Astrocyte of the cerebellum (primary cell): ENCODE data around the gene PDE4D.

Experiments
- DNase-seq: peaks from one replicate; pipeline ENCODE4 v3.0.0-alpha.2; 2011; ENCODE audit warnings: low read depth
- H3K4me3 ChIP-seq: 2 replicates; pipeline ENCODE4 v1.5.1; 2011; ENCODE audit warnings: mild to moderate bottlenecking, low read depth, low read length, moderate library complexity
- in situ Hi-C: cut with HindIII; loops from 2 replicates; pipeline ENCODE4 v1.10.0; 2017; ENCODE audit warnings: low sequenced_read_pairs
- TF ChIP-seq, protein P1 (sequence below): IDR thresholded peaks from 2 replicates; pipeline ENCODE4 v1.5.1; 2012; ENCODE audit warnings: low read length, low read depth, moderate library complexity, mild to moderate bottlenecking; ENCODE audit errors: missing control alignments

PDE4D gene

DNA sequence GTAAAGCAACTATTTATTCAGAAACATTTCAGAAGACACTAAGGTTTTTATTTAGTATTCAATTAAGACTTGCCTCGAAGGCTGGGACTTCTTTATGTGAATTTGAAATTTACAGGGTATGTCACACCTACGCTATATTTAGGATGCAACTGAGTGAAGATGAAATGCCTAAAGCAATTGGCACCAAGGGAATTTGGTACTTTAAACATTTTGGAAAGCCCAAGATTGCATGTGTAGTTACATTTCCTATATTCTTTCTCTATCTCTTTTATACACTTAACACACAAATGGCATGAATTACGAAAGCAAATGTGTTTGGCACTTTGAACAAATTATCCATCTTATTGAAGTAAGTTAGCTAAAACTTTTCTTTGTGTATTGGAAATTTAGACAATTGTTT is 633.3 kb downstream of the PDE4D start:
- in situ Hi-C loops, result no loop called here
- TF ChIP-seq, protein P1, sequence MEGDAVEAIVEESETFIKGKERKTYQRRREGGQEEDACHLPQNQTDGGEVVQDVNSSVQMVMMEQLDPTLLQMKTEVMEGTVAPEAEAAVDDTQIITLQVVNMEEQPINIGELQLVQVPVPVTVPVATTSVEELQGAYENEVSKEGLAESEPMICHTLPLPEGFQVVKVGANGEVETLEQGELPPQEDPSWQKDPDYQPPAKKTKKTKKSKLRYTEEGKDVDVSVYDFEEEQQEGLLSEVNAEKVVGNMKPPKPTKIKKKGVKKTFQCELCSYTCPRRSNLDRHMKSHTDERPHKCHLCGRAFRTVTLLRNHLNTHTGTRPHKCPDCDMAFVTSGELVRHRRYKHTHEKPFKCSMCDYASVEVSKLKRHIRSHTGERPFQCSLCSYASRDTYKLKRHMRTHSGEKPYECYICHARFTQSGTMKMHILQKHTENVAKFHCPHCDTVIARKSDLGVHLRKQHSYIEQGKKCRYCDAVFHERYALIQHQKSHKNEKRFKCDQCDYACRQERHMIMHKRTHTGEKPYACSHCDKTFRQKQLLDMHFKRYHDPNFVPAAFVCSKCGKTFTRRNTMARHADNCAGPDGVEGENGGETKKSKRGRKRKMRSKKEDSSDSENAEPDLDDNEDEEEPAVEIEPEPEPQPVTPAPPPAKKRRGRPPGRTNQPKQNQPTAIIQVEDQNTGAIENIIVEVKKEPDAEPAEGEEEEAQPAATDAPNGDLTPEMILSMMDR, result no peak
- DNase-seq, result no peak
- H3K4me3 ChIP-seq, result no peak overlapping the region

DNA sequence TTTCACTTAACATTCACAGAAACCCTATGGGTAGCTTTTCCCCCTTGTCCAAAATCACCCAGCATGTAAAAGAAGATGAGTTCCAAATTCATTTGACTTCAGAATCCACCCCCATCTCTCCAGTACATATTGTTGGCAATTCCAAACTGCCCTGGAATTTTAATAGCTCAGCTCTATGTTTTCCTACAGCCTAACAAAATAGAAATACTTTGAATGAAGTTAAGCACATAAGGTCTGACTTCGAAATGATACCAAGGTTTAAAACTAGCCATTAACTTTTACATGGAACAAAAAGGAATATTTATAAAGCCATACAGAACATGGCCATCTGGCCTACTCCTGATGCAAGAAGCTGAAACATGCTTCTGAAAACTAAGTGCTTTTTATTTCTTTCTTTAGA is 634.3 kb downstream of the PDE4D start:
- no peak for DNase-seq
- TF ChIP-seq, protein P1, result no peak
- in situ Hi-C loops, result no loop called here
- H3K4me3 ChIP-seq, result no peak overlapping the region

DNA sequence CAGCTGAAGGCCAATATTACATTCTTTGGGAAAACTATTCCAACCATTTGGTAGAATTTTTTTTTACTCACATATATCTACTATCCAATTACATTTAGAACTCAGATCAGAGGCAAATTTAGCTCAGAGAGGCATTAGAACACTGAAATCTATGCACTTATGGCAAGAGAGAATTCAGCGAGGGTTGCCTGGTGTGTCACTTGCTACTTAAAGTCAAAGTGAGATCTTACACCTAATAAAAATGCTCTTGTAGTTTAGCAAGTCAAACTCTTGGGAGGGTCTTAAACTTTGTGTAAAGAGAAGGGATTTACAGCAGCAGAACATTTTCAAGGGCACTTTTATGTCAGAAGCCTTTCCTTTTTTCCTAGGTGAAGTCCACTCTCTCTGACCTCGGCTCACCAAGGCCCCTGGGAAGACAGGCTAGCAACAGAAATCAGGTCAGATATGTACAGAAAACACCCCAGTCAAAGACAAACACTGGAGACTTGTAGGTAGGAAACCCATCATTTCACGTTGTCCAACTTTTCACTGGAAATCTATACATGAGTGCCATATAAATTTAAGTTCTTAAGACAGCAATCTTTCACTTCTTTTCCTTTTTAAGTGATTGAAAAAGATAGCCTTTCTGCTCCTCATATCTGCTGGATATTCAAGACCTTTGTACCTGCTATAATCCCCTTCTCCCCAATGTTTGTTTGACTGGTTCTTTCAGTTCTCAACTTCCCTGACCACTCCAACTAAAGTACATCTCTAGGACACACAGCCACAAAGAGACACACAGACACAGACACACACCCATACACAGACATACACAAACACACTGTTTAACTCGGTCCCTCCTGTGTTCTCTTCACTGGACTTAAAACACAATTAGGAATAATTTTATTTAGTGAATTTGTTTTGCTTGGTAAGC is 635.8 kb downstream of the PDE4D start:
- TF ChIP-seq, protein P1, result no peak
- in situ Hi-C loops, result no loop called here
- DNase-seq, result no peak
- no peak overlapping the region for H3K4me3 ChIP-seq

DNA sequence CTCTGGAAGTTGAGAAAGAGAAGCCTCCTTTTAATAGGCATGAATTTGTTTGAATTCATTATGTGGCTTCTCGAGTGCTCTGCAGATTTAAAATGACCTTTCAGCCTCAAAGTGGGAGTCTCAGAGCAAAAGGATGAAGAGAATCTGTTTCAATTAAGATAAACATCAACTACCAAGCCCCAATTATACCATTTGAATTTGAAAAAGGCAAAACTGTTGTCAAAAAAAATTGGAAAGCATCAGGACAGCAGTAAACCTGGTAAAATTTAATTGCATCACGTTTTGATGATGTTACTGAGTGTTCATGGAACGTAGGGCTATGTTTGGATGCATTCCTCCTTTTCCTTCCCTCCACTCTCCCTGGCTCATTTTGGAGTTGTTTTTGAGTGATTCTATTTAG is 637.2 kb downstream of the PDE4D start:
- no peak overlapping the region for H3K4me3 ChIP-seq
- TF ChIP-seq, protein P1, result no peak
- in situ Hi-C loops, result no loop called here

DNA sequence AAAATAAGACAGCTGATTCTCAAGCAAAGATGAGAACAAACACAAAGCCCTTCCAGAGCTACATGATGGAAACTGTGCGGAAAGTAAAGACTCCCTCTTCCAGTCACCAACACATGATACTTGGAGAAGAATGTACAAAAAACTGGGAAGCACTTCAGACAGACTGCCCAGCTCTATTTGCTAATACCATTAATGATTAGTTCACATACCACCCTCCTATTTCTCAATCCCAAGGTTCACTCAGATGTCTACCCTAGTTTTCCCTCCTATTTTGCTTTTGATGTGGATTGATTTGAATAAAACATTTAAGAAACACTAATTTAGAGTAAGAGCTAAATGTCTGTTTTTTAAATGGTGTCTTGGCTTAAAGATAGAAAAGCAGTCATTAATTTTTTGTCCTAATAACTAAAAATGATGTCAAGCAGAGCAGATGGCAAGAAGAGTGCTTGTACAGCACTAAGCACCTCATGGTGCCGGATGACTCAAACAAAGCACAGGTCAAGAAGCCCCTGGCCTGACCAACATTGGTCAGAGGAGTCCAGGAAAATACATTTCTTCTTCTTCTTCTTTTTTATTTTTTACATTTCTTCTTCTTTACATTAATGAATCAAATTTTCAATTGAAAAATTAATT is 639.4 kb downstream of the PDE4D start:
- in situ Hi-C loops, result no loop called here

More for the DNA sequence above, 637.2 kb downstream of the PDE4D start:
- no peak for DNase-seq

DNA sequence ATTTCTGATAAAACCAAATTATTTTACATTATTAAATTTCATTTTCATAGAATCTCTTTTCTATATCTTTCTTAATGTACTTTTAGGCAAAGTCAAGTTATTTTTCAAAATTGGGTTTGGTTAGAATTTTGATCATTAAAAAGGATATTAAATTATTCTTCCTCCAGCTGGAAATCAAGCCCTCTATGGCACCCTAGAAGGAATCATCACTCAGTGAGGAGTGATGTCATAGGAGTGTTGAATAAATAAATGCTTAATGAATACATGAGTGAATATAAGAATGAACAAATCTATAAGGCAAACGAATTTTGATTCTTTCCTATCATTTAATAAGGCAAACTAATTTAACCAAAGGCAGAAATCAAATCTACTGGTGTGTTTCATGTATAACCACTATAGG is 639.9 kb downstream of the PDE4D start:
- DNase-seq, result no peak
- in situ Hi-C loops, result no loop called here

More for the DNA sequence above, 639.4 kb downstream of the PDE4D start:
- no peak for DNase-seq
- no peak overlapping the region for H3K4me3 ChIP-seq
- TF ChIP-seq, protein P1, result no peak

More for the DNA sequence above, 639.9 kb downstream of the PDE4D start:
- no peak overlapping the region for H3K4me3 ChIP-seq
- TF ChIP-seq, protein P1, result no peak
